Measurements from ENCODE around the gene FGR.
A peak's percentile ranks its signal among the peaks of the same experiment; 100 is the strongest.

The FGR gene

GRCh38 chr1:27566462-27567145, 68.4 kb downstream of the FGR start:
- DNase-seq, result no peak
- Histone ChIP-seq H3K4me3 (ENCODE audit: low read depth, low read length) (no peak overlapping the region), H3K36me3 (no peaks in the 10 kb centered on the region; the same call in 1 of the 2 replicates), H3K27ac (peak overlapping the region; percentile 50), H3K27me3 (ENCODE audit: insufficient read depth, low read depth, severe bottlenecking) (no peaks in the 10 kb centered on the region), H3K9me3 (ENCODE audit: severe bottlenecking) (no peaks in the 10 kb centered on the region)
- no peak for TF ChIP-seq CTCF (IDR thresholded peaks at IDR 0.05; ENCODE audit: low read depth, low read length)

GRCh38 chr1:27564710-27565649, 70.0 kb downstream of the FGR start:
- Histone ChIP-seq H3K4me3 (ENCODE audit: low read depth, low read length) (no peak overlapping the region), H3K27me3 (ENCODE audit: insufficient read depth, low read depth, severe bottlenecking) (no peaks in the 10 kb centered on the region)
- no peak for TF ChIP-seq CTCF (IDR thresholded peaks at IDR 0.05; ENCODE audit: low read depth, low read length)

GRCh38 chr1:27563591-27564471, 71.2 kb downstream of the FGR start:
- no peak for DNase-seq
- TF ChIP-seq CTCF (IDR thresholded peaks at IDR 0.05; ENCODE audit: low read depth, low read length), result no peak
- Histone ChIP-seq H3K27ac (peak overlapping the region; percentile 65), H3K4me3 (ENCODE audit: low read depth, low read length) (no peak overlapping the region), H3K36me3 (no peaks in the 10 kb centered on the region; the same call in 1 of the 2 replicates), H3K27me3 (ENCODE audit: insufficient read depth, low read depth, severe bottlenecking) (no peaks in the 10 kb centered on the region), H3K9me3 (ENCODE audit: severe bottlenecking) (no peaks in the 10 kb centered on the region)

More at GRCh38 chr1:27564710-27565649, 70.0 kb downstream of the FGR start:
- Histone ChIP-seq H3K9me3 (ENCODE audit: severe bottlenecking) (no peaks in the 10 kb centered on the region), H3K27ac (peak overlapping the region; percentile 65), H3K36me3 (no peaks in the 10 kb centered on the region; the same call in 1 of the 2 replicates)
- no peak for DNase-seq

GRCh38 chr1:27563341-27563590, 71.7 kb downstream of the FGR start:
- Histone ChIP-seq H3K27me3 (ENCODE audit: insufficient read depth, low read depth, severe bottlenecking) (no peaks in the 10 kb centered on the region), H3K9me3 (ENCODE audit: severe bottlenecking) (no peaks in the 10 kb centered on the region), H3K27ac (peak overlapping the region; percentile 65), H3K4me3 (ENCODE audit: low read depth, low read length) (no peak overlapping the region), H3K36me3 (peaks cover 2% of the 10 kb centered on the region)
- DNase-seq, result no peak
- no peak for TF ChIP-seq CTCF (IDR thresholded peaks at IDR 0.05; ENCODE audit: low read depth, low read length)

- H3K9me3 ChIP-seq (ENCODE audit: severe bottlenecking), result no peaks in the 10 kb centered on the region
- H3K4me3 ChIP-seq (ENCODE audit: low read depth, low read length), result no peak overlapping the region
- H3K27me3 ChIP-seq (ENCODE audit: insufficient read depth, low read depth, severe bottlenecking), result no peaks in the 10 kb centered on the region
- H3K36me3 ChIP-seq, result peaks cover 7% of the 10 kb centered on the region
- DNase-seq, result no peak
- peak overlapping the region; percentile 77 for H3K27ac ChIP-seq
- no peak for TF ChIP-seq CTCF (IDR thresholded peaks at IDR 0.05; ENCODE audit: low read depth, low read length)
These were observed 72.2 kb downstream of the FGR start for GRCh38 chr1:27562534-27563340.
